SU-DHL-6 (cell line): ENCODE data around the gene TREM2.

Experiments
- EZH2phosphoT487 ChIP-seq: fragments of 200-600 bp; sonication (generic), shearing (Covaris generic); conservative IDR thresholded peaks from 2 replicates; pipeline ENCODE4 v1.6.1; 2018; ENCODE audit warnings: mild to moderate bottlenecking, antibody characterized with exemption, low read length, moderate library complexity, mixed read lengths
- TF ChIP-seq, protein P1 (sequence below): fragments of 200-600 bp; sonication (generic); IDR thresholded peaks from one replicate; pipeline ENCODE4 v1.5.1; 2017; ENCODE audit warnings: antibody characterized with exemption, mild to moderate bottlenecking, low read length, moderate library complexity; ENCODE audit not compliant: insufficient read depth, poor library complexity, severe bottlenecking

DNA sequence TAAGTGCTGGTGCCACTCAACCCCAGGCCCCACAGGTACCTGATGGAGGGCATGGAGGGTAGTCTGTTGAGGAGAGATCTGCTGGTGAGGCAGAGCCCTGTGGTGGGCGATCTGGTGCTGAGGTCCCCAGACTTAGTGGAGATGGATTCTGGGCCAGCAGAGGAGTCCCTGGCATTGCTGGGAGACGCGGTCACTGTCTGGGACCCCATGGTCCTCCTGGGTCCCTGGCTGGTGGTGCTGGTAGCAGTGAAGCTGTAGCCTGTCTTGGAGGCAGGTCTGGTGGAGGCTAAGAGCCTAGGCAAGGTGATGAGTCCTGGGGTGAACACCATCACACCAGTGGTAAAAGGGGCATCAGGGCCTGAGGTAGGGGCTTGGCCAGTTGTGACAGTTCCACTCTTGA is 31.5 kb upstream of the TREM2 start:
- TF ChIP-seq, protein P1, sequence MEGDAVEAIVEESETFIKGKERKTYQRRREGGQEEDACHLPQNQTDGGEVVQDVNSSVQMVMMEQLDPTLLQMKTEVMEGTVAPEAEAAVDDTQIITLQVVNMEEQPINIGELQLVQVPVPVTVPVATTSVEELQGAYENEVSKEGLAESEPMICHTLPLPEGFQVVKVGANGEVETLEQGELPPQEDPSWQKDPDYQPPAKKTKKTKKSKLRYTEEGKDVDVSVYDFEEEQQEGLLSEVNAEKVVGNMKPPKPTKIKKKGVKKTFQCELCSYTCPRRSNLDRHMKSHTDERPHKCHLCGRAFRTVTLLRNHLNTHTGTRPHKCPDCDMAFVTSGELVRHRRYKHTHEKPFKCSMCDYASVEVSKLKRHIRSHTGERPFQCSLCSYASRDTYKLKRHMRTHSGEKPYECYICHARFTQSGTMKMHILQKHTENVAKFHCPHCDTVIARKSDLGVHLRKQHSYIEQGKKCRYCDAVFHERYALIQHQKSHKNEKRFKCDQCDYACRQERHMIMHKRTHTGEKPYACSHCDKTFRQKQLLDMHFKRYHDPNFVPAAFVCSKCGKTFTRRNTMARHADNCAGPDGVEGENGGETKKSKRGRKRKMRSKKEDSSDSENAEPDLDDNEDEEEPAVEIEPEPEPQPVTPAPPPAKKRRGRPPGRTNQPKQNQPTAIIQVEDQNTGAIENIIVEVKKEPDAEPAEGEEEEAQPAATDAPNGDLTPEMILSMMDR: no peak
- no peak for TF ChIP-seq EZH2phosphoT487
